GM21360 (cell line): ENCODE measurements around the gene CSHL1.

Experiments used
- ATAC-seq: cut with Tn5 transposase; IDR thresholded peaks from one replicate; pipeline ENCODE4 v1.9.1; 2021; ENCODE audit warnings: mild to moderate bottlenecking, moderate library complexity; ENCODE audit not compliant: unreplicated experiment

Gene CSHL1

GRCh38 chr17:63911041-63911635 is at the start of gene CSHL1:
CSHL1 (minus strand) TSS chr17:63911258; CDS start chr17:63911196, 62 bp downstream.
- ATAC-seq, result no peak

- ATAC-seq, result no peak
Observed at GRCh38 chr17:63960430-63960829, 49.4 kb upstream of the CSHL1 start.

GRCh38 chr17:63960006-63960405 is 48.9 kb upstream of the CSHL1 start:
- no peak for ATAC-seq

- no peak for ATAC-seq
Observed at GRCh38 chr17:63956296-63956920, 45.4 kb upstream of the CSHL1 start.

GRCh38 chr17:63955791-63956190 is 44.7 kb upstream of the CSHL1 start:
- ATAC-seq, result no peak

- ATAC-seq, result no peak
Observed at GRCh38 chr17:63955232-63955631, 44.2 kb upstream of the CSHL1 start.

GRCh38 chr17:63954402-63955063 is 43.5 kb upstream of the CSHL1 start:
- ATAC-seq, result no peak

GRCh38 chr17:63950940-63951907 is 40.2 kb upstream of the CSHL1 start:
- no peak for ATAC-seq

DNA sequence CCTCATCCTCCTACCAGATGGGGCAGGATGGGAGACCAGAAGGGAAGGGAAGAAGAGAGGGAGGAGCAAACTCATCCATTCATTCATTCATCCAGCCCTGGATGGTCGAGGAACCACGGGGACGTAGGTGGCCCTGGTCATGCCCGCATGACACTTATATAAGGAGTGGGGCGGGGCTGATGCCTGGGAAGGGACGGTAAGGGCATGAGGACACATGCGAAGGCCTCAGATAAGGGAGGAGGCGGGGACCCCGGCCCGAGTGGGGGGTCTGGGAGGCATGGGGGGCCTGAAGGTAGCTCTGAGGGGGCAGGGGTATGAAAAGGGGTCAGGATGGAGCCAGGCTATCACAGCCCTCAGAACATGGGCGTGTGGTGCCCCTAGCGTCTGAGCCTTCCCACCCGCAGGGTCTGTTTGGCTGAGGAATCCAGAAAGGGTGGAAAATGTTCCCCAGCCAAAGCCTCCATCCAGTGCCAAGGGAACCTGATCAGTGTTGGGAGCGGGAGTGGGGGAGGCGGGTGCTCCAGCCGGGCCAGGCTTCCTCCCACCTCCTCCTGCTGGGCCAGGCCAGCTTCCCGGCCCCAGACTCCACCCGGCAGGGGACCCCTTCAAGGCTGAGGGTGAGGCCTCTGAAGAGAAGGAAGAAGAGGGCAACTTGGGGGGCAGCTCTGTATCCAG is 38.7 kb upstream of the CSHL1 start:
- no peak for ATAC-seq

DNA sequence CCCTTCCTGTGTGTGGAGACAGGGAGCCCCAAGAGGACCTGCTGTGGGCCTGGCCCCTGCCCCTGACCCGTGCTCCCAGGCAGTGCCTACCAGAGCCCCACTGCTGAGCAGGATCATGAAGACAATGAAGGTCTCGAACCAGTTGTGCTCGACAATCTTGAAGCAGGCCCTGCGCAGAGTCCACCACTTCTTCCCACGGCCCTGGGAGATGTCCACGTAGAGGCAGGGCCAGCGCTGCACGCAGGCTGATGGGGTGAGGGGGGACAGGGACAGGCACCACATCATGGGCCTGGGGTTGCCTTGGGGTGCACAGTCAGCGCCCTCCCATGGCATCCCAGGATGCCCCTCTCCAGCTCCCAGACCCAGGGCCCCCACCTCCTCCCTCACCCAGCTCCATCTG is 37.5 kb upstream of the CSHL1 start:
- ATAC-seq, result no peak

GRCh38 chr17:63947711-63948330 is 36.8 kb upstream of the CSHL1 start:
- ATAC-seq, result no peak

DNA sequence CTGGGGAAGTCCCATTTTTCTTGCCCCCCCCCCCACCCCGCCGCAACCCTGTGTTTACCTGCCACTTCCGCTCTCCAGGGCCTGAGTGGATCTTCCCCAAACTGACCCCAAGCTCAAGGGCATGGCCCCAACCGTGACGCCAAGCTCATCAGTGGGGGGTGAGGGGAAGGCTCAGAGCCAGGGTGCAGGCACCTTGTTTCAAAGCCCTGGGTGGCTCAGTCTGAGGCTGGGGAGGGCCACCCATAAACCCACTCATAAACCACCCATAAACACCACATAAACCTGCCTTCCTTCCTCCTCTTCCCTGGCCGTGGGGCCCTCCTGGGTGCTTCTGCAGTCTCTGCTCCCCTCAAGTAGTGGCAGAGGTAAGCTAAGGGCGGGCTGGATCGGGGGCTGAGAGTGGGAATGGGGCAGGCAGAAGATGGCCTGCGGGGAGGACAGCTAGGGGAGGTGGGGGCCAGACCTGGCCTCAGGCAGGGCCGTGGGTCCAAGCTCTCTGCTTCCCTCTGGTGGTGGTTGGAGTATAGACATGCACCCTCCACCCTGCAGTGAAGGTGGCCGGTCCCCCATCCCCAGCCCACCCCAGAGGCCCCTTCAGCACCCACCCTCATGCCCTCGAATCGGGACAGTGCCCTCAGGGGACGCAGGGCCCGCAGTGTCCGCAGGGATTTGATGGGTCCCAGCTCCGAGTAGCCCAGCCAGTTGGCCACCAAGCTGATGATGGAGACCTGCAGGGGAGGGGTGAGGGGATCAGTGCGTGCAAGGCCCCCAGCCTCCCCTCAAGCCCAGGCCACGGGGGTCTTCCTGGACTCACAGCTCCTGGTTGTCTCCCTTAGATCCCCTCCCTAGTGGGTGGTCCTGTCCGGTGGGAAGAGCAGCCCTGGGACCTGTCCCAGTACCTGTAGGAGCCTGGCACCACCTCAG is 35.6 kb upstream of the CSHL1 start:
- ATAC-seq, result peak; percentile 63

DNA sequence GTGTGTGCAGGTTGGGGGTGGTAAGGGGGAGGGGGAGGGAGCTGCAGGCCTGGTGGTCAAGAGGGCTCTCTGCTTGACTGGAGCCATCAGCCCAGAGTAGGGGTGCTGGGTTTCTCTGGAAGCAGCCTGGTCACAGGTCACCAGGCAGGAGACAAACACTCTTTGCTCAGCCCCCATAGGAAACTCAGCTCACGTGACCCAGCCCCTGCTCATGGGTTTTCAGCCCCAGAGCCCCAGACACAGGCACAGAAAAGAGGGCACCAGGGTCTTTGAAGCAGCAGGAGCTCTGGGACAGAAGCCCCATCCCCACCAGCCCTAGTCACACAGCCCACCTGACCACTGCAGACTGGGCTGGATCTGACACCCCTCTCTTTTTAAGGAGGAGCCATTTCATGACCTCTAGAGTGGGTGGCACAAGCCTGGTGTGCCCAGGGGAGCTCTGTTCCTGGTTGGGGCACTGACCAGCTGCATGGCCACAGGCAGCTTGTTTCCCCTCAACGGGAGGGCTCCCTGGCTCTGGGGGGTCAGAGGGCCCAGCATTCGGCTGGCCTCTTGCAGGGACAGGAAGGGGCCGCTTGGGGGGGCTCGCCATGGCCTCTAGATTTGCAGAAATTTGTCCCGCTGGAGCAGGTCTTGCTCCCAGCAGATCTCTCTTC is 34.9 kb upstream of the CSHL1 start:
- ATAC-seq, result no peak

DNA sequence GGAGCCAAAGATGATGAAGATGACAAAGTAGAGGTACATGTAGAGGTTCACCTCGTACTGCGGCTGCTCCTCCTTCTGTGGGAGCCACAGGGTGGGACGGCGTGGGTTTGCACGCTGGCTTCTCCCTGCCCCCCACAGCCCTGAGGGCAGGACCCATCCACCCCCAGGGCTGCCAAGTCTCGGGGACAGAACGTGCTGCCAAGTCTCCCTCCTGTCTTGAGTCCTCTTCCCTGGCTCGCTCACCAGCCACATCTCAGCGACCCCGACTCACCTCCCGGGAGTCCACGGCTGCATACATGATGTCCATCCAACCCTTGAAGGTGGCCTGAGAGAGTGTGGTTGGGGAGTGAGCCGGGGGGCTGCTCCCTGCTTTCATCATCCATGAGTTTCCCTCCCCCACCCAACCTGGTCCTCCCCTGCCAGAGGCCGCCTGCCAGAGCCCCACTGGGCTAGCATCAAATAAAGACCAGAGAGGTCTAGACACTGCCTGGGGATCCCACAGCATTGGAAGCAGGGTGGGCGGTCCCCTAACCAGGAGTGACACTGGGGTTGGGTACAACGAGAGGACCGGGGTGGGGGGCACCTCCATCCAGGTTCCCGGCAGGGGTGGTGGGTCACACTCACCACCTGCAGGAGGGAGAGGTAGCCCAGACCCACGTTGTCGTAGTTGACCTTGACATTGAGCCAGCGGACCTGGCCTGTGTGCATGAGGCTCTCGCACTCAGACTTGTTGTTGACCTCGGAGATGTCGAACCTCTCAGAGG is 33.9 kb upstream of the CSHL1 start:
- ATAC-seq, result no peak

DNA sequence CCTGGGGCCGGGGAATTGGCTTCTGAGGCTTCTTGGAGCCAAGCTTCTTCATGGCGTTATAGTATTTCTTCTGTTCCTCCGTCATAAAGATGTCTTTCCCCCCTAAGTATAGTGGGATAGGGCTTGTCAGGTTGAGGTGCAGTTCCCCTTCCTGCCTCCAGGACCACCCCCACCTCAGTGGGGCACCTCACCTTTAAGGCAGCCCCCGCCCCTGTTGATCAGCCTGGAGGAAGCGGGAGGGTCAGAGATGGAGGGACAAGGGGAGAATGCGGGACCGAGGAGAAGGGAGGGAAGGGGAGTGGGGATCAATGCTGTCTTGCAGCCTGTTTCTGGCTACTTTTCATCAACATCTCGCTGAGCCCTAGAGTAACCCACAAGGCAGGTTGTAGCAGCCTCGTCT is 32.7 kb upstream of the CSHL1 start:
- no peak for ATAC-seq

GRCh38 chr17:63942309-63942985 is 31.4 kb upstream of the CSHL1 start:
- no peak for ATAC-seq

DNA sequence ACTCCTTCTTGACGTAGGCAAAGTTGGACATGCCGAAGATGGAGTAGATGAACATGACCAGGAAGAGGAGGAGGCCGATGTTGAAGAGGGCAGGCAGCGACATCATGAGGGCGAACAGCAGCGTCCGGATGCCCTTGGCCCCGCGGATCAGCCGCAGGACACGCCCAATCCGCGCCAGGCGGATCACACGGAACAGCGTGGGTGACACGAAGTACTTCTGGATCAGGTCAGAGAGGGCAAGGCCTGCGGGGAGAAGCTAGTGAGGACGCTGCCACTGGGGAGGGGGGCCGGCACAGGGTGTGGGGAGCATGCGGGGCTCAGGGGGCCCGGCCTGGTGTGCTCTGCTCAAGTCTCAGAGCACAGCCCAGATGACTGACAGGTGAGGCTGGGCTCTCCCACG is 30.7 kb upstream of the CSHL1 start:
- ATAC-seq, result no peak
